ENCODE results near the gene APOBEC3B. TPM values are rescaled to one million over a fixed set of nuclear protein-coding genes. Genes with fewer than 3 reads are reported as not detected.
A peak's percentile ranks its signal among the peaks of the same experiment; 100 is the strongest.

APOBEC3B gene
- polyA plus RNA-seq (2013, experiment 1 of 2) = 5.4 TPM
- 5.1 TPM for polyA plus RNA-seq (2013, experiment 2 of 2)

- Histone ChIP-seq H2BK15ac (ENCODE audit: low read depth, poor library complexity, severe bottlenecking) (no peak within 1 kb of the TSS), H3K14ac (ENCODE audit: low read length in 2 of 2) (peak within 1 kb of the TSS in 1 of 2 experiments; percentile 92), H2BK12ac (ENCODE audit: low read length in 2 of 2) (peak within 1 kb of the TSS in 1 of 2 experiments; percentile 15), H4K8ac (ENCODE audit: low read length) (peak within 1 kb of the TSS; percentile 9), H2BK120ac (ENCODE audit: low read depth, low read length) (no peak within 1 kb of the TSS), H3K27ac (ENCODE audit: low read length, poor library complexity, severe bottlenecking) (no peak within 1 kb of the TSS), H2AK5ac (ENCODE audit: low read length, severe bottlenecking) (no peak within 1 kb of the TSS), H3K4me2 (ENCODE audit: low read length, poor library complexity, severe bottlenecking) (peak within 1 kb of the TSS; percentile 82), H4K91ac (ENCODE audit: low read length) (no peak within 1 kb of the TSS), H3K18ac (ENCODE audit: low read depth in 1 of 2, low read length in 2 of 2) (peak within 1 kb of the TSS in 1 of 2 experiments; percentile 42), H3K36me3 (ENCODE audit: control insufficient read depth in 1 of 2, insufficient read depth in 2 of 2, low read depth in 1 of 2, low read length in 2 of 2) (no peaks in the 10 kb centered on the region), H3K9ac (ENCODE audit: low read length) (peak within 1 kb of the TSS; percentile 47), H3K27me3 (ENCODE audit: control insufficient read depth in 1 of 2, insufficient read depth in 1 of 2, low read length in 2 of 2) (no peaks in the 10 kb centered on the region), H3K4ac (ENCODE audit: low read depth in 1 of 2, low read length in 2 of 2) (peak within 1 kb of the TSS in 1 of 2 experiments; percentile 56), H2BK5ac (ENCODE audit: low read depth, low read length, poor library complexity, severe bottlenecking) (no peak within 1 kb of the TSS), H3K4me3 (ENCODE audit: insufficient read depth in 1 of 2, low read depth in 1 of 2, low read length in 2 of 2) (peak within 1 kb of the TSS; percentile 43 to 76), H3K23ac (ENCODE audit: low read length in 2 of 2) (no peak within 1 kb of the TSS), H2AFZ (ENCODE audit: low read depth, low read length) (peak within 1 kb of the TSS; percentile 74), H3K4me1 (ENCODE audit: control insufficient read depth, insufficient read depth, low read depth, low read length) (peaks cover 17% of the 10 kb centered on the region), H3K9me3 (ENCODE audit: control insufficient read depth, low read length) (no peaks in the 10 kb centered on the region), H3K79me1 (replicated peaks; ENCODE audit: low read length, poor library complexity, severe bottlenecking) (peaks cover 7% of the 10 kb centered on the region)
- DNase-seq = peak; percentile 97
- WGBS = 18% methylated on average over 15 of the region's 16 CpGs
These were observed at the start of gene APOBEC3B for GRCh38 chr22:38981992-38982927. APOBEC3B (plus strand) TSS chr22:38982347; CDS start chr22:38982454, 107 bp downstream.

GRCh38 chr22:38935023-38935422 is 47.1 kb upstream of the APOBEC3B start:
- H2BK5ac ChIP-seq (ENCODE audit: low read depth, low read length, poor library complexity, severe bottlenecking) = no peak overlapping the region
- no peak overlapping the region for H2BK12ac ChIP-seq (ENCODE audit: low read length in 2 of 2)
- no peak overlapping the region for H3K4me3 ChIP-seq (ENCODE audit: insufficient read depth in 1 of 2, low read depth in 1 of 2, low read length in 2 of 2)
- 84% methylated on average over 8 of the region's 8 CpGs for WGBS
- H2BK15ac ChIP-seq (ENCODE audit: low read depth, poor library complexity, severe bottlenecking) = no peak overlapping the region
- no peaks in the 10 kb centered on the region for H3K9me3 ChIP-seq (ENCODE audit: control insufficient read depth, low read length)
- DNase-seq = no peak
- H2BK120ac ChIP-seq (ENCODE audit: low read depth, low read length) = no peak overlapping the region
- H3K23ac ChIP-seq (ENCODE audit: low read length in 2 of 2) = no peak overlapping the region
- no peak overlapping the region for H3K4me2 ChIP-seq (ENCODE audit: low read length, poor library complexity, severe bottlenecking)
- no peak overlapping the region for H2AFZ ChIP-seq (ENCODE audit: low read depth, low read length)
- H3K36me3 ChIP-seq (ENCODE audit: control insufficient read depth in 1 of 2, insufficient read depth in 2 of 2, low read depth in 1 of 2, low read length in 2 of 2) = no peaks in the 10 kb centered on the region
- no peak overlapping the region for H3K14ac ChIP-seq (ENCODE audit: low read length in 2 of 2)
- peaks cover 22 to 65% of the 10 kb centered on the region in 2 experiments for H3K27me3 ChIP-seq (ENCODE audit: control insufficient read depth in 1 of 2, insufficient read depth in 1 of 2, low read length in 2 of 2)
- no peak overlapping the region for H3K4ac ChIP-seq (ENCODE audit: low read depth in 1 of 2, low read length in 2 of 2)
- no peak overlapping the region for H3K27ac ChIP-seq (ENCODE audit: low read length, poor library complexity, severe bottlenecking)
- H3K4me1 ChIP-seq (ENCODE audit: control insufficient read depth, insufficient read depth, low read depth, low read length) = peaks cover 6% of the 10 kb centered on the region
- H3K18ac ChIP-seq (ENCODE audit: low read depth in 1 of 2, low read length in 2 of 2) = no peak overlapping the region
- no peak overlapping the region for H4K91ac ChIP-seq (ENCODE audit: low read length)
- H4K8ac ChIP-seq (ENCODE audit: low read length) = no peak overlapping the region
- no peak overlapping the region for H2AK5ac ChIP-seq (ENCODE audit: low read length, severe bottlenecking)
- H3K79me1 ChIP-seq (replicated peaks; ENCODE audit: low read length, poor library complexity, severe bottlenecking) = no peaks in the 10 kb centered on the region
- H3K9ac ChIP-seq (ENCODE audit: low read length) = no peak overlapping the region

GRCh38 chr22:38935616-38936015 is 46.5 kb upstream of the APOBEC3B start:
- H3K4ac ChIP-seq (ENCODE audit: low read depth in 1 of 2, low read length in 2 of 2) = no peak overlapping the region
- H3K23ac ChIP-seq (ENCODE audit: low read length in 2 of 2) = no peak overlapping the region
- H2BK12ac ChIP-seq (ENCODE audit: low read length in 2 of 2) = no peak overlapping the region
- no peak overlapping the region for H3K18ac ChIP-seq (ENCODE audit: low read depth in 1 of 2, low read length in 2 of 2)
- H2AFZ ChIP-seq (ENCODE audit: low read depth, low read length) = no peak overlapping the region
- no peak overlapping the region for H4K8ac ChIP-seq (ENCODE audit: low read length)
- no peak overlapping the region for H2AK5ac ChIP-seq (ENCODE audit: low read length, severe bottlenecking)
- H2BK5ac ChIP-seq (ENCODE audit: low read depth, low read length, poor library complexity, severe bottlenecking) = no peak overlapping the region
- H2BK120ac ChIP-seq (ENCODE audit: low read depth, low read length) = no peak overlapping the region
- no peak for DNase-seq
- no peaks in the 10 kb centered on the region for H3K36me3 ChIP-seq (ENCODE audit: control insufficient read depth in 1 of 2, insufficient read depth in 2 of 2, low read depth in 1 of 2, low read length in 2 of 2)
- H3K27ac ChIP-seq (ENCODE audit: low read length, poor library complexity, severe bottlenecking) = no peak overlapping the region
- H3K79me1 ChIP-seq (replicated peaks; ENCODE audit: low read length, poor library complexity, severe bottlenecking) = no peaks in the 10 kb centered on the region
- no peaks in the 10 kb centered on the region for H3K9me3 ChIP-seq (ENCODE audit: control insufficient read depth, low read length)
- peaks cover 18 to 61% of the 10 kb centered on the region in 2 experiments for H3K27me3 ChIP-seq (ENCODE audit: control insufficient read depth in 1 of 2, insufficient read depth in 1 of 2, low read length in 2 of 2)
- H2BK15ac ChIP-seq (ENCODE audit: low read depth, poor library complexity, severe bottlenecking) = no peak overlapping the region
- no peak overlapping the region for H3K4me3 ChIP-seq (ENCODE audit: insufficient read depth in 1 of 2, low read depth in 1 of 2, low read length in 2 of 2)
- no peak overlapping the region for H4K91ac ChIP-seq (ENCODE audit: low read length)
- no peak overlapping the region for H3K4me2 ChIP-seq (ENCODE audit: low read length, poor library complexity, severe bottlenecking)
- no peak overlapping the region for H3K9ac ChIP-seq (ENCODE audit: low read length)
- no peak overlapping the region for H3K14ac ChIP-seq (ENCODE audit: low read length in 2 of 2)
- WGBS = 94% methylated on average over 10 of the region's 13 CpGs
- peaks cover 6% of the 10 kb centered on the region for H3K4me1 ChIP-seq (ENCODE audit: control insufficient read depth, insufficient read depth, low read depth, low read length)

GRCh38 chr22:38936562-38936961 is 45.6 kb upstream of the APOBEC3B start:
- no peak overlapping the region for H3K9ac ChIP-seq (ENCODE audit: low read length)

More at GRCh38 chr22:38936562-38936961, 45.6 kb upstream of the APOBEC3B start:
- Histone ChIP-seq H2AK5ac (ENCODE audit: low read length, severe bottlenecking) (no peak overlapping the region), H2BK15ac (ENCODE audit: low read depth, poor library complexity, severe bottlenecking) (no peak overlapping the region), H2BK12ac (ENCODE audit: low read length in 2 of 2) (no peak overlapping the region), H3K23ac (ENCODE audit: low read length in 2 of 2) (no peak overlapping the region), H2BK5ac (ENCODE audit: low read depth, low read length, poor library complexity, severe bottlenecking) (no peak overlapping the region), H3K4ac (ENCODE audit: low read depth in 1 of 2, low read length in 2 of 2) (no peak overlapping the region), H2BK120ac (ENCODE audit: low read depth, low read length) (no peak overlapping the region), H4K8ac (ENCODE audit: low read length) (no peak overlapping the region), H3K4me1 (ENCODE audit: control insufficient read depth, insufficient read depth, low read depth, low read length) (peaks cover 6% of the 10 kb centered on the region), H3K79me1 (replicated peaks; ENCODE audit: low read length, poor library complexity, severe bottlenecking) (no peaks in the 10 kb centered on the region), H4K91ac (ENCODE audit: low read length) (no peak overlapping the region), H3K4me2 (ENCODE audit: low read length, poor library complexity, severe bottlenecking) (no peak overlapping the region), H3K18ac (ENCODE audit: low read depth in 1 of 2, low read length in 2 of 2) (no peak overlapping the region), H3K36me3 (ENCODE audit: control insufficient read depth in 1 of 2, insufficient read depth in 2 of 2, low read depth in 1 of 2, low read length in 2 of 2) (no peaks in the 10 kb centered on the region), H3K14ac (ENCODE audit: low read length in 2 of 2) (no peak overlapping the region), H3K27ac (ENCODE audit: low read length, poor library complexity, severe bottlenecking) (no peak overlapping the region), H2AFZ (ENCODE audit: low read depth, low read length) (no peak overlapping the region), H3K27me3 (ENCODE audit: control insufficient read depth in 1 of 2, insufficient read depth in 1 of 2, low read length in 2 of 2) (peaks cover 20 to 64% of the 10 kb centered on the region in 2 experiments), H3K9me3 (ENCODE audit: control insufficient read depth, low read length) (no peaks in the 10 kb centered on the region), H3K4me3 (ENCODE audit: insufficient read depth in 1 of 2, low read depth in 1 of 2, low read length in 2 of 2) (no peak overlapping the region)
- WGBS = 86% methylated on average over 17 of the region's 17 CpGs
- DNase-seq = no peak
